Keratinocyte (primary cell): Measurements from ENCODE around the gene PNMA1.

Experiments used
- CTCF ChIP-seq, 3 experiments: IDR thresholded peaks in 1 of 3; conservative IDR thresholded peaks in 1 of 3; optimal IDR thresholded peaks in 1 of 3; 2 replicates in 2 of 3; 3 replicates in 1 of 3; pipeline versions ENCODE3 to v1.5.1; 2011; ENCODE audit warnings: low read length in 3 of 3, mild to moderate bottlenecking in 3 of 3, moderate library complexity in 2 of 3, control low read depth in 1 of 3, inconsistent platforms in 1 of 3; ENCODE audit not compliant: insufficient read depth in 2 of 3; ENCODE audit errors: extremely low read depth in 1 of 3
- EZH2 ChIP-seq: IDR thresholded peaks from one replicate; pipeline ENCODE4 v1.6.1; 2012; ENCODE audit warnings: inconsistent platforms, mild to moderate bottlenecking, low read length, moderate library complexity

GRCh38 chr14:73738518-73739173, 24.5 kb upstream of the PNMA1 start:
- TF ChIP-seq CTCF (optimal IDR thresholded peaks at IDR 0.05 in 1 of 3, IDR thresholded peaks at IDR 0.05 in 1 of 3, conservative IDR thresholded peaks at IDR 0.05 in 1 of 3; ENCODE audit: extremely low read depth in 1 of 3, insufficient read depth in 2 of 3, low read length in 3 of 3): no peak
- no peak for TF ChIP-seq EZH2
